ENCODE data around the gene C20orf202. TPM values are rescaled to one million over a fixed set of nuclear protein-coding genes. Genes with fewer than 3 reads are reported as not detected.

Gene C20orf202
- total and polyA plus RNA-seq, 2 donors, result 0.09 to 0.21 TPM

DNA sequence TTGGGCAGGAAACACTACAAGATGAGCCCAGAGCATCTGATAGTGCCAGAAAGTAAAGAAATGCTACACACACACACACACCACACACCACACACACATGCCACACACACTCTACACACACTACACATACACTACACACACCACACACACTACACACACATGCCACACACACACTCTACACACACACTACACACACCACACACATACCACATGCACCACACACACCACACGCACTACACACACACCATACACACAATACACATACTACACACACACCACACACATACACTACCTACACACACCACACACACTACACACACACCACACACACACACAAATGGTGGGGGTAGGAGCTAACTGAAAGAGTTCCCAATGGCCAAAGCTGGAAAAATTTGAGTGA lies 14.9 kb upstream of the C20orf202 start:
- no peak for DNase-seq (ENCODE audit: extremely low spot score)

DNA sequence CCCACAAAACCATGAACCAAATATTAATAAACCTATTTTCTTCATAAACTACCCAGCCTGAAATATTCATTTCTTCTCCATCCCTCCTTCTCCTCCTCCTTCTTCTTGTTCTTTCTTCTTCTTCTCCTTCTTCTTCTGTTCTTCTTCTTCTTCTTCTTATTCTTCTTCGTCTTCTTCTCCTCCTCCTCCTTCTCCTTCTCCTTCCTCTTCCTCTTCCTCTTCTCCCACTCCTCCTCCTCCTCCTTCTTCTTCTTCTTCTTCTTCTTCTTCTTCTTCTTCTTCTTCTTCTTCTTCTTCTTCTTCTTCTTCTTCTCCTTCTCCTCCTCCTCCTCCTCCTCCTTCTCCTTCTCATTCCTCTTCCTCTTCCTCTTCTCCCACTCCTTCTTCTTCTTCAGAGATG lies 13.4 kb upstream of the C20orf202 start:
- Histone ChIP-seq H3K27ac (ENCODE audit: low read depth) (no peak overlapping the region), H3K4me1 (ENCODE audit: insufficient read depth) (peaks cover 1% of the 10 kb centered on the region), H3K36me3 (ENCODE audit: insufficient read depth) (no peaks in the 10 kb centered on the region), H3K4me3 (ENCODE audit: low read depth, low read length) (no peak overlapping the region)
- no peak for DNase-seq (ENCODE audit: extremely low spot score)
- 68% methylated on average over 1 of the region's 1 CpG for WGBS

More for the DNA sequence above, 14.9 kb upstream of the C20orf202 start:
- WGBS, result 92% methylated on average over 1 of the region's 1 CpG
- Histone ChIP-seq H3K4me3 (ENCODE audit: low read depth, low read length) (no peak overlapping the region), H3K4me1 (ENCODE audit: insufficient read depth) (peaks cover 1% of the 10 kb centered on the region), H3K36me3 (ENCODE audit: insufficient read depth) (no peaks in the 10 kb centered on the region), H3K27ac (ENCODE audit: low read depth) (no peak overlapping the region)

- Histone ChIP-seq H3K27ac (ENCODE audit: low read depth) (no peak overlapping the region), H3K36me3 (ENCODE audit: insufficient read depth) (no peaks in the 10 kb centered on the region), H3K4me1 (ENCODE audit: insufficient read depth) (no peaks in the 10 kb centered on the region), H3K4me3 (ENCODE audit: low read depth, low read length) (no peak overlapping the region)
- 83% methylated on average over 3 of the region's 3 CpGs for WGBS
- no peak for DNase-seq (ENCODE audit: extremely low spot score)
Observed at GRCh38 chr20:1190847-1191246, 12.4 kb upstream of the C20orf202 start.

DNA sequence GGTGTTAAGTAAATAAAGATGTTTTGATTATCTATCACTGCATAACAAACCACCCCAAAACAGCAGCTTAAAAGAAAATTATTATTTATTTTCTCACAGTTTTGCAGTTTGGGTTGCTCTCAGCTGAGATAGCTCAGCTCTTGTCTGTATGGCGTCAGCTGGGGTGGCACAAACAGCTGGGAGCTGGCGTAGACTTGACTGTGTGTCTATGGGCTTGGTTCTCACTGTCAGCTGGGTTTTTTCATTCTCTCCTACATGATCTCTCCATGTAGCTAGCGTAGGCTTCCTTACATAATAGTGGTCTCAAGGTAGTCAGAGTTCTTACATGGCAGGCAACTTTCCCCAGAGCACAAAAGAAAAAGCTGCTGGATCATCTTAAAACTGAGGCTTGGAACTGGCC lies 12.0 kb upstream of the C20orf202 start:
- 63% methylated on average over 3 of the region's 3 CpGs for WGBS
- Histone ChIP-seq H3K4me3 (ENCODE audit: low read depth, low read length) (no peak overlapping the region), H3K27ac (ENCODE audit: low read depth) (no peak overlapping the region), H3K4me1 (ENCODE audit: insufficient read depth) (no peaks in the 10 kb centered on the region), H3K36me3 (ENCODE audit: insufficient read depth) (no peaks in the 10 kb centered on the region)
- DNase-seq (ENCODE audit: extremely low spot score), result no peak

GRCh38 chr20:1195226-1195625 lies 8.0 kb upstream of the C20orf202 start:
- DNase-seq (ENCODE audit: extremely low spot score), result no peak
- H3K4me3 ChIP-seq (ENCODE audit: low read depth, low read length), result no peak overlapping the region
- no peaks in the 10 kb centered on the region for H3K4me1 ChIP-seq (ENCODE audit: insufficient read depth)
- no peak overlapping the region for H3K27ac ChIP-seq (ENCODE audit: low read depth)
- 74% methylated on average over 1 of the region's 1 CpG for WGBS
- H3K36me3 ChIP-seq (ENCODE audit: insufficient read depth), result no peaks in the 10 kb centered on the region

DNA sequence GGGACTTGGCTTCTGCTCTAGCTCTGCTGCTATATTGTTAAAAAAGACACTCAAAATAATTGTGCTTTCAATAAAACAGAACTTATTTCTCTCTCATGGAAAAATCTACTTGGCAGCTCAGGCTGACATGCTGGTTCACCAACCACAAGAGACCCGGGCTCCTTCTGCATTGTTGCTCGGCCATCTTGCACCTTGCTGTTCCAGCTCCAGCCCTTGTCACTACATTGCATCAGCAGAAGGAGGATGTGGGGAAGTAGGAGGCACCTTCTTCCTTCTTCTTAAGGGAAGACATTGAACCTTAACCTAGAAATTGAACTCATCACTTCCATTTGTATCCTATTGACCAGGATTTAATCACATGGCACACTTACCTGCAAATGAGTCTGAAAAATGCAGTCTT lies 6.6 kb upstream of the C20orf202 start:
- Histone ChIP-seq H3K4me1 (ENCODE audit: insufficient read depth) (no peaks in the 10 kb centered on the region), H3K4me3 (ENCODE audit: low read depth, low read length) (no peak overlapping the region), H3K36me3 (ENCODE audit: insufficient read depth) (no peaks in the 10 kb centered on the region), H3K27ac (ENCODE audit: low read depth) (no peak overlapping the region)
- DNase-seq (ENCODE audit: extremely low spot score), result no peak
- 72% methylated on average over 2 of the region's 2 CpGs for WGBS

GRCh38 chr20:1197801-1198200 lies 5.5 kb upstream of the C20orf202 start:
- no peak for DNase-seq (ENCODE audit: extremely low spot score)
- H3K36me3 ChIP-seq (ENCODE audit: insufficient read depth), result no peaks in the 10 kb centered on the region
- H3K27ac ChIP-seq (ENCODE audit: low read depth), result no peak overlapping the region
- H3K4me3 ChIP-seq (ENCODE audit: low read depth, low read length), result no peak overlapping the region
- no peaks in the 10 kb centered on the region for H3K4me1 ChIP-seq (ENCODE audit: insufficient read depth)
- WGBS, result 73% methylated on average over 7 of the region's 7 CpGs

DNA sequence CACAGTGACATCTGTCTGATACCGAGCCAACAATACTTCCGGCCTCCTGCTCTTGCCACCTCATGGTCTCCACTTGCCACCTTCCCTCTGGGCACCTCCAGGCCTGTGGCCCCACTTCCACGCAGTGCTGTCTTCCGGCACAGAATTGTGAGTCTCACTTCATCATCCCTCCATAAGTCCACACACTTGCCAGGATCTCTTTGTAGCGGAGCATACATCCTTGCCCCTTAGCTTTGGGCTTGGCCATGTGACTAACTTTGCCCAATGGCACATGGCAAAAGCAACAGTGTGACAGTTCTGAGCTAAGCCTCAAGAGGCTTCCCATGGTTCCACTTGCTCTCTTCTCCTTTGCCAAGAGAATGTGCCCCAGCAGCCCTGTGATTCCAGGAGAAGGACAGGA lies 4.5 kb upstream of the C20orf202 start:
- 91% methylated on average over 5 of the region's 5 CpGs for WGBS
- Histone ChIP-seq H3K4me1 (ENCODE audit: insufficient read depth) (no peaks in the 10 kb centered on the region), H3K36me3 (ENCODE audit: insufficient read depth) (no peaks in the 10 kb centered on the region), H3K27ac (ENCODE audit: low read depth) (no peak overlapping the region), H3K4me3 (ENCODE audit: low read depth, low read length) (no peak overlapping the region)
- DNase-seq (ENCODE audit: extremely low spot score), result no peak

DNA sequence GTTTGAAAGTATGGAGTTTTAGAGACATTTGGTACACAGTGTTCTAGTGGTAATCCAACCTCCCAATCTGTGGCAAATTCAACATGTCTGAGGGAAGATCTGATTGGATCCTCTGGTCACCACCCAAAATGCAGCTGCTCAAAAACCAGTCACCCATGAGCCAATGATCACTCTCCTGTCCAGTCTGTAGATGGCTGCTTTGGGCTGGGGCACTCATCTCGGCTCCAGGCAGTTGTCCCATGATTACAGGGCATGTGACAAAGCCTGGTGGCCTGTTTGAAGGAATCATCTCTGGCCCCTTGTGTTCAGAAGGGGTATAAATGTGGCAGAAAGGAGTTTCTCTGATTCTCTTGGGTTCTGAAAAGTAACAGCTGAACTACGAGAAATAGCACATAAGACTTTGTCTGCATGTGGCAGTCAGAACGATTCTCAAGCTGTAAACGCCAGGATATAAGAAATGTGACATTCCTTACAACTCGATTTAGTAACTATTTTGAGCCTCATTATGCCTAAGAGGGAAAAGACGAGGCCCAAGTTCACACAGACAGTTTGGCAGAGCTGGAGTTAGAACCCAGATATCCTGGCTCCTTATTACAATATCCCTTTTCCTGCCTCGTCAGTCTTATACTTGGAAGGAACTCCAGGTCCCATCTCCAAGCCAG lies 3.9 kb upstream of the C20orf202 start:
- Histone ChIP-seq H3K4me3 (ENCODE audit: low read depth, low read length) (no peak overlapping the region), H3K27ac (ENCODE audit: low read depth) (no peak overlapping the region), H3K36me3 (ENCODE audit: insufficient read depth) (no peaks in the 10 kb centered on the region), H3K4me1 (ENCODE audit: insufficient read depth) (no peaks in the 10 kb centered on the region)
- WGBS, result 61% methylated on average over 7 of the region's 7 CpGs
- DNase-seq (ENCODE audit: extremely low spot score), result no peak

DNA sequence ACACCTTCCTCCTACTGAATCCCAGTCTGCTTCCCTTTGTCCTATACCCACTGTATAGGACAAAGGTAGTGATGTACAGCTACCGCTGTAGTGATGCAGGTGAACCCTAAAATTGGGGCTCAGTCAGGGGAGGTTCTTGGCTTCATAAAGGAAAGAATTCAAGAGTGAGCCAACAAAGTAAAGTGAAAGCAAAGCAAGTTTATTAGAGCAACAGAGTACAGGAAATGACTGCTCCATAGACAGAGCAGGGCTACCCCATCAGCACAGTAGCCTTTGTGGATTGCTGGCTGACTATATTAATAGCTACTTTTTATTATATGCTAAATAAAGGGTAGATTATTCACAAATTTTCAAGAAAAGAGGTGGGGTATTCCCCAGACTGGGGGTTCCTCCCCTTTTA lies 3.3 kb upstream of the C20orf202 start:
- no peak overlapping the region for H3K27ac ChIP-seq (ENCODE audit: low read depth)
- H3K4me3 ChIP-seq (ENCODE audit: low read depth, low read length), result no peak overlapping the region
- DNase-seq (ENCODE audit: extremely low spot score), result no peak
- WGBS, result 87% methylated on average over 1 of the region's 1 CpG
- no peaks in the 10 kb centered on the region for H3K36me3 ChIP-seq (ENCODE audit: insufficient read depth)
- H3K4me1 ChIP-seq (ENCODE audit: insufficient read depth), result no peaks in the 10 kb centered on the region

DNA sequence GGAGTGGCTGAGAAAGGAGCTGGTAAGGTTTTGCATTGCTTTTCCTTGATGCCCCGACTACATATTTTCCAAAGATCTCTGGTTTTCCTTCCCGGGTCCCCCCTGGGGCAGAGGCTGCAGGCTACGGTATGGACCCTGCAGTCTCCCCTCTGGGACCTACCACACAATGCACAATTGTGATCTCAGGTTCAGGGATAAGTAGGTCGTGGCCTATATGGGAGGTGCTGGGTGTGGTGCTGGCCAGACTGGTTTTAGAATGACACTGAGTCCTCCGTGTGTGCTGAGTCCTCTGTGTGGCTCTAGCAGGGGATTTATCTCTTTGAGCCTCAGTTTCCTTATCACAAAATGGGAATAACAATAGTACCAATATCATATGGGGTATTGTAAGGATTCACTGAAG lies 376 bp downstream of the C20orf202 start:
- H3K4me3 ChIP-seq (ENCODE audit: low read depth, low read length), result no peak overlapping the region
- no peak overlapping the region for H3K27ac ChIP-seq (ENCODE audit: low read depth)
- no peaks in the 10 kb centered on the region for H3K4me1 ChIP-seq (ENCODE audit: insufficient read depth)
- H3K36me3 ChIP-seq (ENCODE audit: insufficient read depth), result no peaks in the 10 kb centered on the region
- WGBS, result 62% methylated on average over 5 of the region's 5 CpGs
- DNase-seq (ENCODE audit: extremely low spot score), result no peak

DNA sequence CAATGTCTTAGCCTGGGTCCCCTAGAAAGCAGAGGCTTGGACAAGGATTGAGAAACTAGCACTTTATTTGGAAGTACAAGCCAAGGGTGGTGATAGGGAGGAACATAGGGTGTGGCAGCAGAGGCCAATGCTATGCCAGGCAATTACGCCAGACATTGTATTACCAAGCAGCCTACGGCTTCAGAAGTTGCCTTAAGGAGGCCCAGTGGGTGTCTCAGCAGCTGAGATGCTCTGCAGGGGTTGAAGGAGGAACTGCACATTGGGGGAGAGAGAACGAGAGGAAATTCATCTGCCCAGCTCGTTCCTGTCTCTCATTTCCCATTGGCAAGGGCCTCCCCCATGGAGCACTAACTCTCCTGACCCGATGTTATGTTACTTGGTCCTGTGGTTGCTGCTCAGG lies 859 bp downstream of the C20orf202 start:
- WGBS, result 58% methylated on average over 5 of the region's 5 CpGs

DNA sequence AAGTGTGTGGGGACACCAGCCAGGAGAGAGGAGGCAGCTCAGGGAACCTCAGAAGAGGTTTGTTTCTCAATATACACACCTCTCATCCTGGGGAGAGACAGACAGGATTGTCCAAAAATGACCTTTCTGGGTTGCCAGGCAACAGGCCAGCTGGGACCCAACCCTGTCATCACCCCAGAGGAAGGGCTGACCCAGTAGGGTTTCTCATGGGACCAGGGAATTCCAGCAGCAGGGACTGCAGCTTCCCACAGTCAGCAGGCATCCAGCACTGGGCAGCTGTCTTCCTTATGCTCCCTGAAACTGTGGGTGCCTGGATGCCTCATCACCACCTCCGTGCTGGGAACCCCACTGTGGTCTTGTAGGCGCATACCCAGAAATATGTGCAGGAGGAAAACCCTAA lies 1.3 kb downstream of the C20orf202 start:
- H3K4me3 ChIP-seq (ENCODE audit: low read depth, low read length), result no peak overlapping the region
- no peak overlapping the region for H3K27ac ChIP-seq (ENCODE audit: low read depth)
- no peak for DNase-seq (ENCODE audit: extremely low spot score)
- H3K36me3 ChIP-seq (ENCODE audit: insufficient read depth), result no peaks in the 10 kb centered on the region
- no peaks in the 10 kb centered on the region for H3K4me1 ChIP-seq (ENCODE audit: insufficient read depth)
- WGBS, result 86% methylated on average over 2 of the region's 2 CpGs

More for the DNA sequence above, 859 bp downstream of the C20orf202 start:
- Histone ChIP-seq H3K36me3 (ENCODE audit: insufficient read depth) (no peaks in the 10 kb centered on the region), H3K27ac (ENCODE audit: low read depth) (no peak overlapping the region), H3K4me3 (ENCODE audit: low read depth, low read length) (no peak overlapping the region), H3K4me1 (ENCODE audit: insufficient read depth) (no peaks in the 10 kb centered on the region)
- no peak for DNase-seq (ENCODE audit: extremely low spot score)

DNA sequence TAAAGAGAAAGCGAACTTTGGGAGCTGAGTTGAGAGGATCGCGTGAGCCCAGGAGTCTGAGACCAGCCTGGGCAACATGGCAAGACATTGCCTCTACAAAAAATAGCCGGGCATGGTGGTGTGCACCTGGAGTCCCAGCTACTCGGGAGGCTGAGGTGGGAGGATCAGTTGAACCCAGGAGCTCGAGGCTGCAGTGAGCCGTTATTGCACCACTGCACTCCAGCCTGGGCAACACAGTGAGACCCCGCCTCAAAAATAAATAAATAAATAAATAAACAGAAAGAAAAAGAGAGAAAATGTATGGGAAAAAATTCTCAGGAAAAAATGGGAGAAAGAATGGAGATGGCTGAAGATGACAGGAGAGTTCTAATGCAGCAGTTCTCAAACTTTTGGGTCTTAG lies 2.5 kb downstream of the C20orf202 start:
- H3K36me3 ChIP-seq (ENCODE audit: insufficient read depth), result no peaks in the 10 kb centered on the region
- H3K4me3 ChIP-seq (ENCODE audit: low read depth, low read length), result no peak overlapping the region
- H3K4me1 ChIP-seq (ENCODE audit: insufficient read depth), result no peaks in the 10 kb centered on the region
- WGBS, result 91% methylated on average over 8 of the region's 8 CpGs
- DNase-seq (ENCODE audit: extremely low spot score), result no peak
- H3K27ac ChIP-seq (ENCODE audit: low read depth), result no peak overlapping the region

Measured in urinary bladder (tissue), 4 donors.